Activated CD8-positive, alpha-beta memory T cell treated with anti-CD3 and anti-CD28 coated beads, Interleukin-2, amount 50 U/mL, for 48 hours (primary cell): ENCODE measurements around the gene PACSIN2.
"Not testable (repeated sequence)": the region's sequence is repeated elsewhere in the genome, so short reads cannot be mapped to it uniquely, and the experiment has no call there.

Experiments used
- DNase-seq: peaks from one replicate; pipeline ENCODE4 v3.0.0-alpha.2; 2020

Gene PACSIN2

GRCh38 chr22:42991010-42991651 lies 23.8 kb downstream of the PACSIN2 start:
- DNase-seq: no peak

DNA sequence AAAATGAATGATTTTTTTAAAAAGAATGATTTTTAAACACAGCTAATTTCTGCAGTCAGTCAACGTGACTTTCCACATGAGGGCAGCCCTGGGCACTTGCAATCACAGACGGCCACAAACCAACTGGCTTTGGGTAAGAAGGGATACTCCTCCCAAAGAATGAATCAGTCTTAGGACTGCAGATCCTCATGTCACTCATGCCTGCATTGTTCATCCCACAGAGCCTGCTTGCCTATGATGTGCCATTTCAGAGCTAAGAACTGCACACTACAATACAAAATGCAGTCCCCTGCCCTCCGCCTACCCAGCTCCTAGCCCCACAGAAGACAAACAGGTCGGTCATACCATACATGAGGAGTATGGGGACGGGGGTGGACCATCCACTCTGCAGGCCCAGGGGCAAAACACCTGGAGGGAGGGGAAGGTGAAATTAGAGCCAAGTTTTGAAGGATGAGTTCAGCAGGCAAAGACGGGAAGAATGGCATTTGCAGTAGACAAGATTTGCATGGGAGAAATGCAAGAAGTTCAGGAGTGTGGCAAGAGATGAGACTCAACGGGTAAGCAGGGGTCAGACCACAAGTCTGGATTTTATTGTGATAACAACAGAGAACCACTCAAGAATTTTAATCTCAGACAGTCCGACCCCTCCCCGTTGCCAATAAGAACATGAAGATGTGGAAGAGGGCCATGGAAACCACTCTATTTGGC lies 24.7 kb downstream of the PACSIN2 start:
- DNase-seq: no peak

- DNase-seq: no peak
Measured at GRCh38 chr22:42986115-42986514, 28.8 kb downstream of the PACSIN2 start.

GRCh38 chr22:42985531-42985905 lies 29.4 kb downstream of the PACSIN2 start:
- no peak for DNase-seq

DNA sequence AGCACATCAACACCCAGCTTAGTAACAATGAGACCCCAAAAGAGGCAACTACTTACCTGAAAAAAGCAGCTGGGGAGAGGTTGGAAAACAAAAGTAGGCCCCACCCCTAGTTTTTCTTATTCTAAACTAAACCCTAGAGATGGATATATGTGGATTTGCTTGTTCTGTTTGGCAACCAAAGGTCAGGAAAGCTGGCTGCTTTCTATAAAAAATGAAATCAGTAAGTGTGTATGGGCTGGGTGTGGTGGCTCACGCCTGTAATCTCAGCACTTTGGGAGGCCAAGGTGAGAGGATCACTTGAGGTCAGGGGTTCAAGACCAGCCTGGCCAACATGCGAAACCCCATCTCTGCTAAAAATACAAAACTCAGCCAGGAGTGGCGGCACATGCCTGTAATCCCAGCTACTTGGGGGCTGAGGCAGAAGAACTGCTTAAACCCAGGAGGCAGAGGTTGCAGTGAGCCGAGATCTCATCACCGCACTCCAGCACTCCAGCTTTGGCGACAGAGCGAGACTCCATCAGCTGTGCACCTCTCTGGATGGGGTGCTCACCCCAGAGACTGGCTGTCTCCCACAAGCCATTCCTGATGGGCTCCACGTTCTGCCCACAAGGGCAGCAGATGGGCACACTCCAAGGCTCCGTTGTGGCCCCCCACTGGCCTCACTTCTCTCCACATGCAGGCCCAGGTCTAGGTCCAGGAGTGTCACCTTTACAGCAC lies 30.0 kb downstream of the PACSIN2 start:
- DNase-seq: no peak

- no peak for DNase-seq
Measured at GRCh38 chr22:42984397-42984796, 30.6 kb downstream of the PACSIN2 start.

DNA sequence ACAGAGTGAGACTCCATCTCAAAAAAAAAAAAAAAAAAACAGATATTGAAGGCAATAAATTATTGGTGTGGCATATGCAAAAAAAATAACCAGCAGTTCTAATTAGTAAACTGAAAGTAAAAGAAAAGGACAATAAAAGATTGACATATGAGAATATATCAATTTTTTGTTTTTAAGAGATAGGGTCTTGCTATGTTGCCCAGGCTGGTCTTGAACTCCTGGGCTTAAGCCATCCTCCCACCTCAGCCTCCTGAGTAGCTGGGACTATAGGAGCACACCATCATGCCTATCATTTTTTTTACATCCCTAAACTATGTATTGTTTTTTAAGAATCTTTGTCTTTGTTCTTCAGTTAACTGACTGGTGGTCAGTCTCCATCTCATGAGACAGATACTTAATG lies 31.5 kb downstream of the PACSIN2 start:
- no peak for DNase-seq

DNA sequence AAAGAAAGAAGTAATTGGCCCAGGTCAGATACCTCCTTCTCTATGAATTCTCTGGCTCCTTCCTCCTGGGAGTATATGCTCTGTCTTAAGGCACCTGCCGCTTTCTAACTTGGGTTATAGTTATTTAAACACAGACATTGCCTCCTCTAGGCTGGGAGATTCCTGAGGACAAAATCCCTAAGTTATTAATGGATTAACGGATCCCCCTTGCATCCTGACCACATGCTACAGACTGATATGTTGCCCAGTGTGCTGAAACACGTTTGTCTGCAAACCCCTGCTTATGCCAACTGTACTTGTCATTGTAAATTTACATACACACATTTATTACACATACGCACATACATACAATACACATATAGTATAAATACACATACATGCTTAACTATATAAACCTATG lies 35.3 kb downstream of the PACSIN2 start:
- DNase-seq: no peak

DNA sequence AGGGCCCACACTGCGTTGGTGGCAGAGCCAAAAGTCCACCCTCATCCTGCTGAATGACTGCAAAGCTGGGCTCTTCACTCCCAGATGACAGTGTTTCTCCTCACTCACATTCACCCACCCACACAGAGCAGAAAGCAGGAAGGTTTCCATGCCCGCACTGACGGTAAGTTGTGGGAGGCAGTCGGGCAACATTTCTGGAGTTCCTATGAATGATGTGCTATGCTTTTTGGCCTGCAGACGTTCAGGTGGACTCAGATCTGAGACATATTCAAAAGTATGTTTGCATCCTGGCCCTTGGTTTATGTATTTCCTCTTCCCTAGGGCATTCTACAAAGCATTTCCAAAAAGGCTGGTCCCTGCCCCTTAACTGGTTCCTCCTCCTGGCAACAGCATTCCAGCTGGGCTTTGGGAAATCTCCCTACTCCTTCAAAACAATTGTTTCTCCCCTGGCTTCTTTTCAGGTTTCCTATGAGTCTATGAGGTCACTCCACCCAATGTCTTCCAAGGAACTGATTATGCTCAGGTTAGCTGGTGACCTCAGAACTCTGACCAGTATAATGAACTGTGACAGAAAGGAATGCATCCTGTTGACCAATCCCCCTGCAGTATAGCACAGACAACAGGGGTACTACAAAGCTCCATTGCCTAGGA lies 36.4 kb downstream of the PACSIN2 start:
- DNase-seq: no peak

DNA sequence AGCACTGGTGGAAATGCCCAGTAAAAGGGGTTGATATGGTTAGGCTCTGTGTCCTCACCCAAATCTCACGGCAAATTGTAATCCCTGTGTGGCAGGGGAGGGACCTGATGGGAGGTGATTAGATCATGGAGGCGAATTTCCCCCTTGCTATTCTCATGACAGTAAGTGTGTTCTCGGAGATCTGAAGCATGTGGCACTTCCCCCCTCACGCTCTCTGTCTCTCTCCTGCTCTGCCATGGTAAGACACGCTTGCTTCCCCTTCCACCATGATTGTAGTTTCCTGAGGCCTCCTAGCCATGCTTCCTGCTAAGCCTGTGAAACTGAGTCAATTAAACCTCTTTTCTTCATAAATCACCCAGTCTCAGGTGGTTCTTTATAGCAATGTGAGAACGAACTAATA lies 37.4 kb downstream of the PACSIN2 start:
- DNase-seq: no peak

GRCh38 chr22:42976217-42976933 lies 38.6 kb downstream of the PACSIN2 start:
- DNase-seq: no peak

DNA sequence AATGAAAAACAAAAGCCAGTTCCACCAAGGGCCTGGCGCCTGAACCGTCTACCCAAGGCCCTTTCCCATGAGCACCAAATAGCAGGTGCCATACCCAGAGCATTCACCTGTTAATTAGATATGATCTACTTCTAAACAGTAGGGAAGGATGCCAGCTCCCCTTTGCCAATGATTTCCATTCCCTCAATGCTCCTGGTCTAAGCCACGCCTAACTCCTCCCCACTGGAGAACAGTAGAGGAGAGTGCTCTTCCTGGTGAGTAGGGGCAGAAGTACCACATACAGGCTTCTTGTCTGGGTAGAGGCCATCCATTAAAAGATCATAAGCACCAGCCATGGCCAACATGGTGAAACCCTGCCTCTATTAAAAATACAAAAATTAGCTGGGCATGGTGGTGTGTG lies 40.7 kb downstream of the PACSIN2 start:
- DNase-seq: no peak

- no peak for DNase-seq
Measured at GRCh38 chr22:42973536-42973881, 41.4 kb downstream of the PACSIN2 start.

DNA sequence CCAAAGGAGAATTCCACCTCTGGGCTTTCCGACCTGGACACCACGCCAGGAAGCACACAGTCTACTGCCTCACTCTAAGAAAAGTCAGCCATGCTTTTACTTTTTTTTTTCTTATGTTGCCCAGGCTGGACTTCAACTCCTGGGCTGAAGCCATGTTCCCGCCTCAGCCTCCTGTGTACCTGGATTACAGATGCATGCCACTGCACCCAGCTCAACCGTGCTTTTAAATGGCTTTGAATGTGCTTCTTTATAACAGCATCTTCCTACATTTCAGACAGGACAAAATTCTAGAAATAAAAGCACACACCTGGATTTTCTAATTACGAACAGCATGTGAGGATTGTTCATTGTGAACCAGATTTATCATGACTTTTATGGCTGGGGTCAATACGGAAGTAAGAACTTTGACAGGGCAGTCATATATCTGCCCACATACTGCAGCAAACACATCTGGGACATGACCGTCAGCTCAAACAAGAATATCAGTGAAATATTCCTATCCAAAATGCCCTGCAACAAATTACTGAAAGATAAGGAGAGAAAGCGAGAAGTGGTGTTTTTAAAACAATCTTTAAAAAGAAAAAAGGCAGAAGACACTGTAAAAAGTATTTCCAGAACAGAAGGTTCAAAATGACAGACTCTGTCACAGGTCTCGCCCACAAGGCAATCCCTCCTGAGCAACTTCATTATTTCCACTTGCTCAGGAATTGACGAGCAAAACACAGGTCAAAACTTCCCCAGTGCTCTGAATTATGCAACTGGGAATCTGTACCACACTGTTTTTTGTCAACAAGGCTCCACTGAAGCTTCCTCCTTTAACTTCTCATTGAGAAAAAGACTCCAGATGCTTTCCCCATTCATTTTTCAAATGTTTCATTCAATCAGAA lies 42.1 kb downstream of the PACSIN2 start:
- DNase-seq: no peak

GRCh38 chr22:42971473-42971860 lies 43.5 kb downstream of the PACSIN2 start:
- not testable (repeated sequence) for DNase-seq

GRCh38 chr22:42970029-42970428 lies 44.9 kb downstream of the PACSIN2 start:
- no peak for DNase-seq

GRCh38 chr22:42969348-42969975 lies 45.5 kb downstream of the PACSIN2 start:
- no peak for DNase-seq

DNA sequence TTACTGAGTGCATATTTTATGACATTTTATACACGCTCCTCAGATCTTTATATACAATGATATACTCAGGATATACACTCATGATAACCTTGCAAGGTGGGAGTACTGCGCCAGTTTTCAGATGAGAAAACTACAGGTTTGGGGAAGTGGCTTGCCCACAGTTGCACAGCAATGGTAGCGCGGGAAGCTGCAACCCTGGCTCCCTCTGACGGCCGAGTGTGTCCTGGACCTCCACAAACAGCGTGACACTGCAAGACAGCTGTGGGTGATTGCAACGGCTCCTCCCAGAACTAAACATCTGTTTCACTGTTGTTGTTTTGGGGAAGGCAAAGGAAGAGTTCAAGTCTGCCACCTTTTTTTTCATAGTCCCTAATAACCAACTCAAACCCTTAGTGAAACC lies 47.0 kb downstream of the PACSIN2 start:
- no peak for DNase-seq

DNA sequence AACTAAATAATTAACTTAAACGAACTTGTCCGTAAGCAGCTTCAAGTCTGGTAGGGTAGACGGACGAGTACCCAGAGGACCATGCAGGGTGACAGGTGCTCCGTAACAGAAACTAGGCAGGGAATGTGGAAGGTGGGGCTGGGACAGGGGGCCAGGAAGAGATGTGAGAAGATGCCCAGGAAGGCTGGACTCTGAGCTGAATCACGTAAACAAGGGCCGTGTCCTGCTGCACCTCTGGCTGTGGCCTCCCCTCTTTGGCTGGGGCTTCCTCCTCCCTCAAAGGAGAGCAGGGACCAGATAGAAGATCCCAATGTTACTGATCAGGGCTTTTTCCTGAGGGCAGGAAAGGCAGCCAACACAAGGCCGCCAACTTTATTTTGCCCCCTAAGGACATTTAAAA lies 47.9 kb downstream of the PACSIN2 start:
- DNase-seq: no peak

- DNase-seq: no peak
Measured at GRCh38 chr22:42966497-42966896, 48.5 kb downstream of the PACSIN2 start.

GRCh38 chr22:42964994-42965699 lies 49.8 kb downstream of the PACSIN2 start:
- no peak for DNase-seq
